ENCODE results near the gene CPNE7. TPM values are rescaled to one million over a fixed set of nuclear protein-coding genes. Genes with fewer than 3 reads are reported as not detected.

The CPNE7 gene
- total and polyA plus RNA-seq, 10 of the 15 experiments (the other 5 are each of a cell fraction or from before 2014, with no cell fraction given) = 0.29 to 46.9 (median 17.5) TPM

DNA sequence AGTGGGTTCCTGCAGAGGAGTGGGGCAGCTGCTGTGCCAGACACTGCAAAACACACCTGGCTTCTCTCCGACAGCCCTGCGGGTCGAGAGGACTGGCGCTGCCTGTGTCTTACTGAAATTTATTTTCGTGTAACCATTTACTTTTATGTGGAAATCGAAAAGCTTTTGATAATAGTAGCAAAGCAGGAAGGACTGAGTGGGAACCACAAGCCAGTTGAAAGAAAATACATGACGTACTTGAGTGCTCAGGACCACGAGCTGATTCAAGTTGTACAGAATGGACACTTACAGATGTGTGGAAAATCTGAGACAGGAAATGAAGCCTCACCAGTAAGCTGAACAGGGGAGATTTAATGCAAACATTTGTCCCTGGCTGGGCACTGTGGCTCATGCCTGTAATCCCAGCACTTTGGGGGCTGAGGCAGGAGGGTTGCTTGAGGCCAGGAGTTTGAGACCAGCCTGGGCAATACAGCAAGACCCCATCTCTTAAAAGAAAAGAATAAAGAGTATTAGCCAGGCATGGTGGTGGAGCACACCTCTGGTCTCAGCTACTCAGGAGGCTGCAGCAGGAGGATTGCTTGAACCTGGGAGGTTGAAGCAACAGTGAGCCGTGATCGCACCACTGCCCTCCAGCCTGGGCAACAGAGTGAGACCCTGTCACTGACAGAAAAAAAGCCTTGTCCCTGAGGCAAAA is 26.4 kb upstream of the CPNE7 start (continued):
- no peak for TF ChIP-seq EP300 (IDR thresholded peaks at IDR 0.05; ENCODE audit: borderline replicate concordance in 1 of 2, control insufficient read depth in 1 of 2, low read depth in 2 of 2, low read length in 2 of 2)
- TF ChIP-seq, protein P1, sequence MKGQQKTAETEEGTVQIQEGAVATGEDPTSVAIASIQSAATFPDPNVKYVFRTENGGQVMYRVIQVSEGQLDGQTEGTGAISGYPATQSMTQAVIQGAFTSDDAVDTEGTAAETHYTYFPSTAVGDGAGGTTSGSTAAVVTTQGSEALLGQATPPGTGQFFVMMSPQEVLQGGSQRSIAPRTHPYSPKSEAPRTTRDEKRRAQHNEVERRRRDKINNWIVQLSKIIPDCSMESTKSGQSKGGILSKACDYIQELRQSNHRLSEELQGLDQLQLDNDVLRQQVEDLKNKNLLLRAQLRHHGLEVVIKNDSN (IDR thresholded peaks at IDR 0.05; ENCODE audit: borderline replicate concordance, extremely low read length, insufficient read depth, low read depth, low read length) = no peak
- TF ChIP-seq MTA3 (IDR thresholded peaks at IDR 0.05; ENCODE audit: borderline replicate concordance, low read length) = no peak
- no peak for TF ChIP-seq RB1 (IDR thresholded peaks at IDR 0.05; ENCODE audit: borderline replicate concordance)
- no peak for TF ChIP-seq EGR1 (IDR thresholded peaks at IDR 0.05; ENCODE audit: borderline replicate concordance in 1 of 2, low read depth in 2 of 2, low read length in 2 of 2)

DNA sequence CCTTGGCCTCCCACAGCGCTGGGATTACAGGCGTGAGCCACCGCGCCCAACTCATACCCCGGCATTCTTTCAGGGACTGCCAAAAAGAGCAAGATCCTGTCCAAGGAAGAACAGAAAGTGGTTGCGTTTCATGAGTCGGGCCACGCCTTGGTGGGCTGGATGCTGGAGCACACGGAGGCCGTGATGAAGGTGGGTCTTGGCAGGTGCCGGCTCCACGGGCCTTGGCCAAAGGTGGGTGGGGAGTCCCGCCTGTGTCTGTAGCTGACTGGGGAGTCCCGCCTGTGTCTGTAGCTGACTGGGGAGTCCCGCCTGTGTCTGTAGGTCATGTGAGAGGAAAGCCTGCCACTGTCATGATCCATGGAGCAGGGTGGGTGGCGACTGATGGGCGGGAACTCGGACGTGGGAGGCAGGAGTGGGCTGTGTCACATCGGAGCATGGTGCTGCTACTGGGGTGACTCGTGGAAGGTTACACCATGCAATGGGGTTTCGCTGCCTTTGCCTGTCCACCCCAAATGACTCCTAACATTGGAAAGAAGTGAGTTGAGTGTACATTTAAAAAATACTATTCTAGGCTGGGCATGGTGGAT is 25.0 kb upstream of the CPNE7 start:
- POLR2A ChIA-PET = no interaction called here

More for the DNA sequence above, 25.0 kb upstream of the CPNE7 start:
- H3K27me3 ChIP-seq (replicated peaks in 1 of 2; ENCODE audit: control insufficient read depth in 2 of 2, insufficient read depth in 2 of 2, low read length in 1 of 2) = no peaks in the 10 kb centered on the region
- FAIRE-seq = no peak
- no peak for ATAC-seq
- SMC1A ChIA-PET (ENCODE audit: uncharacterized antibody, unreplicated experiment) = no interaction called here
- no TSS peak for BruUV-seq (replicated peaks)
- H3K4me3 ChIP-seq = no peak overlapping the region
- CTCF ChIA-PET = no interaction called here
- H3K4me2 ChIP-seq (ENCODE audit: control insufficient read depth, insufficient read depth) = no peak overlapping the region
- no peak overlapping the region for H3K27ac ChIP-seq (ENCODE audit: control insufficient read depth, insufficient read depth)
- WGBS (ENCODE audit: insufficient coverage, insufficient replicate concordance, low lambda C conversion rate, missing lambda C conversion rate) = 83% methylated on average over 22 of the region's 22 CpGs
- DNase-seq (ENCODE audit: low read depth, low spot score) = no peak
- H3K9me3 ChIP-seq (replicated peaks; ENCODE audit: control insufficient read depth, insufficient read depth, low read length) = no peaks in the 10 kb centered on the region
- TF ChIP-seq FOXK2 (IDR thresholded peaks at IDR 0.05) = no peak
- TF ChIP-seq, protein P2, sequence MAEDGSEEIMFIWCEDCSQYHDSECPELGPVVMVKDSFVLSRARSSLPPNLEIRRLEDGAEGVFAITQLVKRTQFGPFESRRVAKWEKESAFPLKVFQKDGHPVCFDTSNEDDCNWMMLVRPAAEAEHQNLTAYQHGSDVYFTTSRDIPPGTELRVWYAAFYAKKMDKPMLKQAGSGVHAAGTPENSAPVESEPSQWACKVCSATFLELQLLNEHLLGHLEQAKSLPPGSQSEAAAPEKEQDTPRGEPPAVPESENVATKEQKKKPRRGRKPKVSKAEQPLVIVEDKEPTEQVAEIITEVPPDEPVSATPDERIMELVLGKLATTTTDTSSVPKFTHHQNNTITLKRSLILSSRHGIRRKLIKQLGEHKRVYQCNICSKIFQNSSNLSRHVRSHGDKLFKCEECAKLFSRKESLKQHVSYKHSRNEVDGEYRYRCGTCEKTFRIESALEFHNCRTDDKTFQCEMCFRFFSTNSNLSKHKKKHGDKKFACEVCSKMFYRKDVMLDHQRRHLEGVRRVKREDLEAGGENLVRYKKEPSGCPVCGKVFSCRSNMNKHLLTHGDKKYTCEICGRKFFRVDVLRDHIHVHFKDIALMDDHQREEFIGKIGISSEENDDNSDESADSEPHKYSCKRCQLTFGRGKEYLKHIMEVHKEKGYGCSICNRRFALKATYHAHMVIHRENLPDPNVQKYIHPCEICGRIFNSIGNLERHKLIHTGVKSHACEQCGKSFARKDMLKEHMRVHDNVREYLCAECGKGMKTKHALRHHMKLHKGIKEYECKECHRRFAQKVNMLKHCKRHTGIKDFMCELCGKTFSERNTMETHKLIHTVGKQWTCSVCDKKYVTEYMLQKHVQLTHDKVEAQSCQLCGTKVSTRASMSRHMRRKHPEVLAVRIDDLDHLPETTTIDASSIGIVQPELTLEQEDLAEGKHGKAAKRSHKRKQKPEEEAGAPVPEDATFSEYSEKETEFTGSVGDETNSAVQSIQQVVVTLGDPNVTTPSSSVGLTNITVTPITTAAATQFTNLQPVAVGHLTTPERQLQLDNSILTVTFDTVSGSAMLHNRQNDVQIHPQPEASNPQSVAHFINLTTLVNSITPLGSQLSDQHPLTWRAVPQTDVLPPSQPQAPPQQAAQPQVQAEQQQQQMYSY (CRISPR knock-in tag; IDR thresholded peaks at IDR 0.05) = no peak
- TF ChIP-seq POLR2A (IDR thresholded peaks at IDR 0.05; ENCODE audit: low read depth, low read length) = 0 out of 2 replicates have a peak, but pooled peaks have one; percentile 14
- TF ChIP-seq GATAD2B (conservative IDR thresholded peaks at IDR 0.05; ENCODE audit: low read depth) = no peak
- H3K9ac ChIP-seq (ENCODE audit: control insufficient read depth, insufficient read depth, low read length) = no peak overlapping the region
- no peaks in the 10 kb centered on the region for H3K79me2 ChIP-seq (ENCODE audit: control insufficient read depth, insufficient read depth, low read length)
- no peaks in the 10 kb centered on the region for H4K20me1 ChIP-seq (ENCODE audit: control insufficient read depth, insufficient read depth)
- RAD21 ChIA-PET (ENCODE audit: unreplicated experiment) = interaction anchor here (0.5 kb wide), 1 partner anchor 9 kb away, joined by 3 read pairs; no protein-coding TSS in a partner anchor
- in situ Hi-C loops (cut with MboI) = no loop called here
- H3K36me3 ChIP-seq (ENCODE audit: control insufficient read depth in 2 of 2, insufficient read depth in 2 of 2, low read length in 1 of 2) = peaks cover 0 to 5% of the 10 kb centered on the region in 2 experiments
- intact Hi-C loops (cut with micrococcal nuclease; ENCODE audit: unreplicated experiment) = no loop called here
- no peaks in the 10 kb centered on the region for H3K4me1 ChIP-seq (ENCODE audit: control insufficient read depth, insufficient read depth, low read length)
- no peak overlapping the region for H2AFZ ChIP-seq (ENCODE audit: control insufficient read depth, low read depth, low read length)

Data from GM12878 (cell line).